WTC11 (cell line): Measurements from ENCODE around the gene SKIL. TPM values are rescaled to one million over a fixed set of nuclear protein-coding genes. Genes with fewer than 3 reads are reported as not detected.
A peak's percentile ranks its signal among the peaks of the same experiment; 100 is the strongest.

ENCODE experiments used
- ATAC-seq: fragments of 200-7000 bp; cut with Tn5 transposase; 2 replicates; pipeline ENCODE4 v1.10.0; 2021; ENCODE audit warnings: mild to moderate bottlenecking, moderate library complexity
- CTCF ChIA-PET: fragments of 300-600 bp; sonication (Branson Sonifier 250); formaldehyde crosslinking; loops from one replicate; lab custom pipeline; 2021; ENCODE audit warnings: antibody characterized with exemption; lab: Charles Lee
- POLR2A ChIA-PET: fragments of 350-600 bp; sonication (Branson Sonifier 250); formaldehyde crosslinking; loops from one replicate; lab custom pipeline; 2021; ENCODE audit warnings: antibody characterized with exemption; lab: Charles Lee
- DNase-seq: peaks from one replicate; pipeline ENCODE4 v3.0.0; 2021; ENCODE audit warnings: low spot score
- H3K27ac Mint-ChIP-seq: 2 replicates; pipeline ENCODE4 v1.8.0; 2021; ENCODE audit warnings: mixed read lengths
- H3K27me3 Mint-ChIP-seq: 2 replicates; pipeline ENCODE4 v1.8.0; 2021; ENCODE audit warnings: low read depth, mild to moderate bottlenecking, moderate library complexity, mixed read lengths
- H3K36me3 Mint-ChIP-seq: 2 replicates; pipeline ENCODE4 v1.8.0; 2021; ENCODE audit warnings: mixed read lengths
- H3K4me1 Mint-ChIP-seq: 2 replicates; pipeline ENCODE4 v1.8.0; 2022; ENCODE audit warnings: mixed read lengths
- H3K4me3 Mint-ChIP-seq: 2 replicates; pipeline ENCODE4 v1.8.0; 2021; ENCODE audit warnings: mild to moderate bottlenecking, moderate library complexity, mixed read lengths
- H3K9me3 Mint-ChIP-seq: 2 replicates; pipeline ENCODE4 v1.8.0; 2021; ENCODE audit warnings: mixed read lengths
- ATF1 ChIP-seq: sonication (generic); formaldehyde crosslinking; IDR thresholded peaks from 2 replicates; pipeline ENCODE4 v1.8.1; 2023; ENCODE audit warnings: mild to moderate bottlenecking, moderate library complexity, missing genetic modification reagents
- ATF3 ChIP-seq: sonication (generic); formaldehyde crosslinking; conservative IDR thresholded peaks from 2 replicates; pipeline ENCODE4 v1.8.1; 2022; ENCODE audit warnings: mild to moderate bottlenecking, missing genetic modification reagents
- CDX4 ChIP-seq: fragments of 250-450 bp; sonication (Bioruptor Pico); IDR thresholded peaks from 2 replicates; pipeline ENCODE4 v1.9.0; 2021; ENCODE audit warnings: moderate library complexity, mild to moderate bottlenecking, inconsistent platforms, borderline replicate concordance
- CREM ChIP-seq: sonication (generic); formaldehyde crosslinking; IDR thresholded peaks from 2 replicates; pipeline ENCODE4 v1.8.1; 2022; ENCODE audit warnings: mild to moderate bottlenecking, missing genetic modification reagents, moderate library complexity
- E2F4 ChIP-seq: sonication (generic); formaldehyde crosslinking; IDR thresholded peaks from 2 replicates; pipeline ENCODE4 v1.8.1; 2022; ENCODE audit warnings: low read depth, mild to moderate bottlenecking, moderate library complexity, missing genetic modification reagents, borderline replicate concordance
- ELF4 ChIP-seq: sonication (generic); formaldehyde crosslinking; IDR thresholded peaks from 2 replicates; pipeline ENCODE4 v1.8.1; 2022; ENCODE audit warnings: low read depth, mild to moderate bottlenecking, moderate library complexity, missing genetic modification reagents
- EMX1 ChIP-seq: fragments of 250-450 bp; sonication (Bioruptor Pico); IDR thresholded peaks from 2 replicates; pipeline ENCODE4 v1.8.0; 2021; ENCODE audit warnings: mild to moderate bottlenecking
- ETV6 ChIP-seq: sonication (generic); formaldehyde crosslinking; IDR thresholded peaks from 2 replicates; pipeline ENCODE4 v1.8.1; 2022; ENCODE audit warnings: mild to moderate bottlenecking, missing genetic modification reagents
- FOXJ3 ChIP-seq: sonication (generic); formaldehyde crosslinking; IDR thresholded peaks from 2 replicates; pipeline ENCODE4 v1.9.0; 2021; ENCODE audit warnings: missing genetic modification reagents, mild to moderate bottlenecking, borderline replicate concordance
- FOXK1 ChIP-seq: sonication (generic); formaldehyde crosslinking; IDR thresholded peaks from 2 replicates; pipeline ENCODE4 v1.8.0; 2022; ENCODE audit warnings: mild to moderate bottlenecking, moderate library complexity, missing genetic modification reagents
- FOXP4 ChIP-seq: sonication (generic); formaldehyde crosslinking; IDR thresholded peaks from 2 replicates; pipeline ENCODE4 v1.8.0; 2022; ENCODE audit warnings: mild to moderate bottlenecking, missing genetic modification reagents
- GTF2I ChIP-seq: fragments of 250-450 bp; sonication (Bioruptor Pico); conservative IDR thresholded peaks from 2 replicates; pipeline ENCODE4 v1.4.0; 2021; ENCODE audit warnings: mild to moderate bottlenecking
- HMGA2 ChIP-seq: fragments of 250-450 bp; sonication (Bioruptor Pico); IDR thresholded peaks from 2 replicates; pipeline ENCODE4 v1.4.0; 2021; ENCODE audit warnings: mild to moderate bottlenecking, moderate library complexity
- NFATC4 ChIP-seq: fragments of 250-450 bp; sonication (Bioruptor Pico); IDR thresholded peaks from 2 replicates; pipeline ENCODE4 v1.9.0; 2021; ENCODE audit warnings: mild to moderate bottlenecking
- ZNF138 ChIP-seq: sonication (generic); formaldehyde crosslinking; conservative IDR thresholded peaks from 2 replicates; pipeline ENCODE4 v1.8.1; 2022; ENCODE audit warnings: mild to moderate bottlenecking, moderate library complexity, missing genetic modification reagents
- ZNF232 ChIP-seq: sonication (generic); formaldehyde crosslinking; IDR thresholded peaks from 2 replicates; pipeline ENCODE4 v1.8.0; 2022; ENCODE audit warnings: mild to moderate bottlenecking, missing genetic modification reagents
- ZNF263 ChIP-seq: sonication (generic); formaldehyde crosslinking; IDR thresholded peaks from 2 replicates; pipeline ENCODE4 v1.8.1; 2022; ENCODE audit warnings: low read depth, mild to moderate bottlenecking, moderate library complexity, missing genetic modification reagents
- total RNA-seq: library from RNA; stranded (reverse); gene quantifications from 3 replicates; pipeline ENCODE4 v1.2.3, GENCODE V29; 2021
- TF ChIP-seq, protein P1 (sequence below): sonication (generic); formaldehyde crosslinking; IDR thresholded peaks from 2 replicates; pipeline ENCODE4 v1.8.0; 2023; ENCODE audit warnings: mild to moderate bottlenecking, missing genetic modification reagents
- TF ChIP-seq, protein P2 (sequence below): fragments of 250-450 bp; sonication (Bioruptor Pico); IDR thresholded peaks from 2 replicates; pipeline ENCODE4 v1.9.0; 2021; ENCODE audit warnings: mild to moderate bottlenecking
- TF ChIP-seq, protein P3 (sequence below): sonication (generic); formaldehyde crosslinking; IDR thresholded peaks from 2 replicates; pipeline ENCODE4 v1.8.1; 2023; ENCODE audit warnings: mild to moderate bottlenecking, missing genetic modification reagents, moderate library complexity
- TF ChIP-seq, protein P4 (sequence below): sonication (generic); formaldehyde crosslinking; IDR thresholded peaks from 2 replicates; pipeline ENCODE4 v1.8.1; 2022; ENCODE audit warnings: low read depth, missing genetic modification reagents, borderline replicate concordance

The SKIL gene
- total RNA-seq, 1 experiment from 2014 or later: 181 TPM

DNA sequence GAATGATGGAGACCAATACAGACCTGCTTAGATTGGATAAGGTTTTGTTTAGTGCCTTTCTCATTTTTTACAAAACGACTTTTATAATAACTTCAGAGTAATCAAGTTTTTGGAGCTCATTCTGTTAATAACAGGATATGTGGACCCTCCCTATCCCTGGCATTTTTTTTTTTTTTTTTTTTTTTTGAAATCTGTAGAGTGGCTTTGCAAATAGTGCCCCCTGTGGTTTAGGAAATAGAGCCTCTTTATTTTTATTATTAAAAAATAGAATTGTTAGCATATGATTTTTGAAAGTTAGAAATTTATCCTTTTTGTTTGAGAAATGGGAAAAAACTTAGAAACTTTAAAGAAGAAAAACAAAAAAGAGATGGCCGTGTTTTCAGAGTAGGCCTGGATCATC lies 11.4 kb downstream of the SKIL start (continued):
- TF ChIP-seq, protein P1, sequence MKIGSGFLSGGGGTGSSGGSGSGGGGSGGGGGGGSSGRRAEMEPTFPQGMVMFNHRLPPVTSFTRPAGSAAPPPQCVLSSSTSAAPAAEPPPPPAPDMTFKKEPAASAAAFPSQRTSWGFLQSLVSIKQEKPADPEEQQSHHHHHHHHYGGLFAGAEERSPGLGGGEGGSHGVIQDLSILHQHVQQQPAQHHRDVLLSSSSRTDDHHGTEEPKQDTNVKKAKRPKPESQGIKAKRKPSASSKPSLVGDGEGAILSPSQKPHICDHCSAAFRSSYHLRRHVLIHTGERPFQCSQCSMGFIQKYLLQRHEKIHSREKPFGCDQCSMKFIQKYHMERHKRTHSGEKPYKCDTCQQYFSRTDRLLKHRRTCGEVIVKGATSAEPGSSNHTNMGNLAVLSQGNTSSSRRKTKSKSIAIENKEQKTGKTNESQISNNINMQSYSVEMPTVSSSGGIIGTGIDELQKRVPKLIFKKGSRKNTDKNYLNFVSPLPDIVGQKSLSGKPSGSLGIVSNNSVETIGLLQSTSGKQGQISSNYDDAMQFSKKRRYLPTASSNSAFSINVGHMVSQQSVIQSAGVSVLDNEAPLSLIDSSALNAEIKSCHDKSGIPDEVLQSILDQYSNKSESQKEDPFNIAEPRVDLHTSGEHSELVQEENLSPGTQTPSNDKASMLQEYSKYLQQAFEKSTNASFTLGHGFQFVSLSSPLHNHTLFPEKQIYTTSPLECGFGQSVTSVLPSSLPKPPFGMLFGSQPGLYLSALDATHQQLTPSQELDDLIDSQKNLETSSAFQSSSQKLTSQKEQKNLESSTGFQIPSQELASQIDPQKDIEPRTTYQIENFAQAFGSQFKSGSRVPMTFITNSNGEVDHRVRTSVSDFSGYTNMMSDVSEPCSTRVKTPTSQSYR (CRISPR knock-in tag): no peak
- no peak for TF ChIP-seq CREM
- no peak for TF ChIP-seq ATF1 (CRISPR knock-in tag)
- TF ChIP-seq, protein P2, sequence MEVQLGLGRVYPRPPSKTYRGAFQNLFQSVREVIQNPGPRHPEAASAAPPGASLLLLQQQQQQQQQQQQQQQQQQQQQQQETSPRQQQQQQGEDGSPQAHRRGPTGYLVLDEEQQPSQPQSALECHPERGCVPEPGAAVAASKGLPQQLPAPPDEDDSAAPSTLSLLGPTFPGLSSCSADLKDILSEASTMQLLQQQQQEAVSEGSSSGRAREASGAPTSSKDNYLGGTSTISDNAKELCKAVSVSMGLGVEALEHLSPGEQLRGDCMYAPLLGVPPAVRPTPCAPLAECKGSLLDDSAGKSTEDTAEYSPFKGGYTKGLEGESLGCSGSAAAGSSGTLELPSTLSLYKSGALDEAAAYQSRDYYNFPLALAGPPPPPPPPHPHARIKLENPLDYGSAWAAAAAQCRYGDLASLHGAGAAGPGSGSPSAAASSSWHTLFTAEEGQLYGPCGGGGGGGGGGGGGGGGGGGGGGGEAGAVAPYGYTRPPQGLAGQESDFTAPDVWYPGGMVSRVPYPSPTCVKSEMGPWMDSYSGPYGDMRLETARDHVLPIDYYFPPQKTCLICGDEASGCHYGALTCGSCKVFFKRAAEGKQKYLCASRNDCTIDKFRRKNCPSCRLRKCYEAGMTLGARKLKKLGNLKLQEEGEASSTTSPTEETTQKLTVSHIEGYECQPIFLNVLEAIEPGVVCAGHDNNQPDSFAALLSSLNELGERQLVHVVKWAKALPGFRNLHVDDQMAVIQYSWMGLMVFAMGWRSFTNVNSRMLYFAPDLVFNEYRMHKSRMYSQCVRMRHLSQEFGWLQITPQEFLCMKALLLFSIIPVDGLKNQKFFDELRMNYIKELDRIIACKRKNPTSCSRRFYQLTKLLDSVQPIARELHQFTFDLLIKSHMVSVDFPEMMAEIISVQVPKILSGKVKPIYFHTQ (CRISPR knock-in tag): no peak
- TF ChIP-seq, protein P3, sequence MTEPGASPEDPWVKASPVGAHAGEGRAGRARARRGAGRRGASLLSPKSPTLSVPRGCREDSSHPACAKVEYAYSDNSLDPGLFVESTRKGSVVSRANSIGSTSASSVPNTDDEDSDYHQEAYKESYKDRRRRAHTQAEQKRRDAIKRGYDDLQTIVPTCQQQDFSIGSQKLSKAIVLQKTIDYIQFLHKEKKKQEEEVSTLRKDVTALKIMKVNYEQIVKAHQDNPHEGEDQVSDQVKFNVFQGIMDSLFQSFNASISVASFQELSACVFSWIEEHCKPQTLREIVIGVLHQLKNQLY (CRISPR knock-in tag): no peak

DNA sequence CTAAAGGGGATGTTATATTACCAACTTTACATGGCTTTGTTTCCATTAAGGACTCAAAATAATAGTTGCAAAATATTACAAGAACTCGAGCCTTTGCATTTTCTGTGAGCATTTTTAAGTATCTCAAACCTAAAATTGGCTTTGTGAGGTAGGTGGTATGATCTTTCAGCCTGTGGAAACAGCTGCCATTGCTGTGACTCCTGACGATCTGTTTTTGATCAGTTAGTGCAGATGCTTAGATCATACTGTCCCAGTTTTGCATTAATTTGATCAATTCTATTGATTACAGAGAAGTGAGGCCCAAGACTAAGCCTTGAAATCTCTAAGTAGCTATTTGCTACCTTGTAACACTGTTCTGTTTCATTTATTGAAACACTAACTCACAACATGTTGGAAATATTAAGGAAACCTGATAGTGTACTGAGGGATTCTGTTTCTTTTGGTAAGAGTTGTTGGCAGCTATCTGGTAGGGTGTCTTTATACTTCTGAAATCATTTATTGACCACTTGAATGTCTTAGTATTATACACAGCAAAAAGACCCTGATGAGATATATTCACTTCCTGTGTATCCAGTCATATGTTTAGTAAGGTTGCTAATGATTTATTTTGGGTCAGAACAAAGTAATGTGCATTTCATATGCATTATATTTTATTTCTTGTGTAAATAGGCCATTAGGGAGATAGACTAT lies 14.8 kb downstream of the SKIL start:
- no peak for DNase-seq
- ChIA-PET POLR2A (no interaction called here), CTCF (no interaction called here)
- no peak overlapping the region for H3K4me3 Mint-ChIP-seq
- no peaks in the 10 kb centered on the region for H3K9me3 Mint-ChIP-seq
- peaks cover 32% of the 10 kb centered on the region for H3K36me3 Mint-ChIP-seq
- no peak for ATAC-seq
- H3K27ac Mint-ChIP-seq: peak overlapping the region; percentile 47
- TF ChIP-seq ETV6 (no peak), EMX1 (no peak), CDX4 (no peak), HMGA2 (CRISPR knock-in tag) (no peak), FOXJ3 (CRISPR knock-in tag) (no peak), NFATC4 (CRISPR knock-in tag) (no peak), GTF2I (CRISPR knock-in tag) (no peak), ZNF138 (CRISPR knock-in tag) (no peak), FOXP4 (CRISPR knock-in tag) (no peak), ATF3 (CRISPR knock-in tag) (no peak), ZNF232 (CRISPR knock-in tag) (no peak), FOXK1 (CRISPR knock-in tag) (no peak), ELF4 (CRISPR knock-in tag) (no peak), ZNF263 (CRISPR knock-in tag) (no peak), E2F4 (no peak)
- TF ChIP-seq, protein P4, sequence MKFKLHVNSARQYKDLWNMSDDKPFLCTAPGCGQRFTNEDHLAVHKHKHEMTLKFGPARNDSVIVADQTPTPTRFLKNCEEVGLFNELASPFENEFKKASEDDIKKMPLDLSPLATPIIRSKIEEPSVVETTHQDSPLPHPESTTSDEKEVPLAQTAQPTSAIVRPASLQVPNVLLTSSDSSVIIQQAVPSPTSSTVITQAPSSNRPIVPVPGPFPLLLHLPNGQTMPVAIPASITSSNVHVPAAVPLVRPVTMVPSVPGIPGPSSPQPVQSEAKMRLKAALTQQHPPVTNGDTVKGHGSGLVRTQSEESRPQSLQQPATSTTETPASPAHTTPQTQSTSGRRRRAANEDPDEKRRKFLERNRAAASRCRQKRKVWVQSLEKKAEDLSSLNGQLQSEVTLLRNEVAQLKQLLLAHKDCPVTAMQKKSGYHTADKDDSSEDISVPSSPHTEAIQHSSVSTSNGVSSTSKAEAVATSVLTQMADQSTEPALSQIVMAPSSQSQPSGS (CRISPR knock-in tag): no peak
- no peaks in the 10 kb centered on the region for H3K27me3 Mint-ChIP-seq
- peaks cover 54% of the 10 kb centered on the region for H3K4me1 Mint-ChIP-seq
